ENCODE results near the gene CD302. TPM values are rescaled to one million over a fixed set of nuclear protein-coding genes. Genes with fewer than 3 reads are reported as not detected.
"Not testable (repeated sequence)": the region's sequence is repeated elsewhere in the genome, so short reads cannot be mapped to it uniquely, and the experiment has no call there.

CD302 gene
- total and polyA plus RNA-seq, 2 donors (not counting 1 experiment from before 2014, with no cell fraction given): 0.72 to 1.5 TPM

GRCh38 chr2:159748089-159748488, 49.9 kb downstream of the CD302 start:
- peaks cover 9 to 62% of the 10 kb centered on the region in 2 experiments for H3K36me3 ChIP-seq (replicated peaks in 1 of 2; ENCODE audit: control extremely low read depth in 1 of 2, control insufficient read depth in 1 of 2, extremely low read depth in 1 of 2, insufficient read depth in 2 of 2, low read length in 1 of 2)
- H2AFZ ChIP-seq (ENCODE audit: insufficient read depth, low read depth, low read length, poor library complexity, severe bottlenecking): no peak overlapping the region
- no peaks in the 10 kb centered on the region for H3K9me3 ChIP-seq (ENCODE audit: control extremely low read depth in 1 of 3, control insufficient read depth in 2 of 3, insufficient read depth in 1 of 3, low read length in 2 of 3)
- TF ChIP-seq EZH2 (IDR thresholded peaks at IDR 0.05; ENCODE audit: borderline replicate concordance, insufficient read depth, low read depth, low read length, poor library complexity, severe bottlenecking) (no peak), CTCF (IDR thresholded peaks at IDR 0.05) (no peak)
- peaks cover 39% of the 10 kb centered on the region for H3K79me2 ChIP-seq (ENCODE audit: control insufficient read depth, insufficient read depth, low read length)
- ATAC-seq (ENCODE audit: low read depth) (no peak), DNase-seq (no peak)
- no peak overlapping the region for H3K9ac ChIP-seq (ENCODE audit: low read length)
- H3K27me3 Mint-ChIP-seq: no peaks in the 10 kb centered on the region
- no peak overlapping the region for H3K27ac ChIP-seq (ENCODE audit: low read length in 2 of 2)
- no peaks in the 10 kb centered on the region for H3K4me1 ChIP-seq (ENCODE audit: control insufficient read depth in 2 of 2, insufficient read depth in 2 of 2, low read length in 2 of 2)
- H3K27me3 ChIP-seq (replicated peaks in 1 of 4; ENCODE audit: control extremely low read depth in 1 of 4, control insufficient read depth in 3 of 4, insufficient read depth in 4 of 4, low read length in 3 of 4): no peaks in the 10 kb centered on the region
- no peak overlapping the region for H3K4me3 Mint-ChIP-seq
- no peak overlapping the region for H3K4me2 ChIP-seq (replicated peaks; ENCODE audit: low read depth, low read length, poor library complexity, severe bottlenecking)
- ChIA-PET POLR2A (no interaction called here), CTCF (interaction anchor here (2.2 kb wide), 1 partner anchor 11 kb away, joined by 5 read pairs; no protein-coding TSS in a partner anchor)
- peaks cover 48% of the 10 kb centered on the region for H4K20me1 ChIP-seq (ENCODE audit: control insufficient read depth, insufficient read depth, low read length, poor library complexity, severe bottlenecking)
- no peak overlapping the region for H3K4me3 ChIP-seq (ENCODE audit: control extremely low read depth in 1 of 5, extremely low read depth in 1 of 5, insufficient read depth in 1 of 5, low read depth in 2 of 5, low read length in 4 of 5)
- WGBS (ENCODE audit: insufficient coverage): 96% methylated on average over 9 of the region's 9 CpGs
- H3K9me3 Mint-ChIP-seq (ENCODE audit: insufficient read depth): no peaks in the 10 kb centered on the region
- peaks cover 6% of the 10 kb centered on the region for H3K4me1 Mint-ChIP-seq
- intact Hi-C loops (cut with micrococcal nuclease): no loop called here
- no peak overlapping the region for H3K27ac Mint-ChIP-seq

- H3K9ac ChIP-seq (ENCODE audit: low read length); H3K27ac Mint-ChIP-seq; POLR2A ChIA-PET; intact Hi-C loops (cut with micrococcal nuclease); H3K9me3 Mint-ChIP-seq (ENCODE audit: insufficient read depth); H3K4me1 Mint-ChIP-seq; DNase-seq; H3K4me3 ChIP-seq (ENCODE audit: control extremely low read depth in 1 of 5, extremely low read depth in 1 of 5, insufficient read depth in 1 of 5, low read depth in 2 of 5, low read length in 4 of 5); H3K4me1 ChIP-seq (ENCODE audit: control insufficient read depth in 2 of 2, insufficient read depth in 2 of 2, low read length in 2 of 2); H3K4me2 ChIP-seq (replicated peaks; ENCODE audit: low read depth, low read length, poor library complexity, severe bottlenecking); CTCF ChIA-PET; H3K9me3 ChIP-seq (ENCODE audit: control extremely low read depth in 1 of 3, control insufficient read depth in 2 of 3, insufficient read depth in 1 of 3, low read length in 2 of 3); H3K27me3 Mint-ChIP-seq; ATAC-seq (ENCODE audit: low read depth); H3K27me3 ChIP-seq (replicated peaks in 1 of 4; ENCODE audit: control extremely low read depth in 1 of 4, control insufficient read depth in 3 of 4, insufficient read depth in 4 of 4, low read length in 3 of 4); H2AFZ ChIP-seq (ENCODE audit: insufficient read depth, low read depth, low read length, poor library complexity, severe bottlenecking); H3K27ac ChIP-seq (ENCODE audit: low read length in 2 of 2); H3K4me3 Mint-ChIP-seq: not testable (repeated sequence)
- peaks cover 8 to 47% of the 10 kb centered on the region in 2 experiments for H3K36me3 ChIP-seq (replicated peaks in 1 of 2; ENCODE audit: control extremely low read depth in 1 of 2, control insufficient read depth in 1 of 2, extremely low read depth in 1 of 2, insufficient read depth in 2 of 2, low read length in 1 of 2)
- H4K20me1 ChIP-seq (ENCODE audit: control insufficient read depth, insufficient read depth, low read length, poor library complexity, severe bottlenecking): peaks cover 38% of the 10 kb centered on the region
- H3K79me2 ChIP-seq (ENCODE audit: control insufficient read depth, insufficient read depth, low read length): peaks cover 35% of the 10 kb centered on the region
- whole genome bisulfite sequencing (ENCODE audit: insufficient coverage): 100% methylated on average over 6 of the region's 11 CpGs
Measured at GRCh38 chr2:159745237-159745636, 52.8 kb downstream of the CD302 start.
